Keratinocyte (primary cell): ENCODE data around the gene FBLN5. TPM values are rescaled to one million over a fixed set of nuclear protein-coding genes. Genes with fewer than 3 reads are reported as not detected.

Experiments used
- DNase-seq: peaks from one replicate; pipeline ENCODE4 v3.0.0-alpha.2; 2011; ENCODE audit warnings: low read depth, missing footprints, low spot score
- FAIRE-seq: peaks from 2 replicates; lab custom pipeline; 2011; peaks lifted over from hg19 to GRCh38; lab: Jason Lieb, UNC
- H2AFZ ChIP-seq: 2 replicates; pipeline ENCODE4 v1.6.0; 2012; ENCODE audit warnings: low read length, control low read depth, inconsistent platforms; ENCODE audit not compliant: control insufficient read depth
- H3K27ac ChIP-seq: 2 replicates; pipeline ENCODE4 v1.5.1; 2011; ENCODE audit warnings: low read length; ENCODE audit not compliant: control insufficient read depth, insufficient read depth
- H3K27me3 ChIP-seq: 3 replicates; pipeline ENCODE4 v1.6.0; 2011; ENCODE audit warnings: low read length; ENCODE audit not compliant: control insufficient read depth, insufficient read depth; ENCODE audit errors: extremely low read depth
- H3K36me3 ChIP-seq, 2 experiments: 2 replicates in 1 of 2; 3 replicates in 1 of 2; pipeline ENCODE4 v1.5.1; 2011; ENCODE audit warnings: low read length in 2 of 2, mild to moderate bottlenecking in 1 of 2; ENCODE audit not compliant: control insufficient read depth in 2 of 2, insufficient read depth in 2 of 2; ENCODE audit errors: extremely low read depth in 1 of 2
- H3K4me1 ChIP-seq: 3 replicates; pipeline ENCODE4 v1.5.1; 2011; ENCODE audit warnings: low read length; ENCODE audit not compliant: control insufficient read depth, insufficient read depth; ENCODE audit errors: extremely low read depth
- H3K4me2 ChIP-seq: 3 replicates; pipeline ENCODE4 v1.6.0; 2011; ENCODE audit warnings: low read depth, low read length; ENCODE audit not compliant: control insufficient read depth, insufficient read depth; ENCODE audit errors: extremely low read depth
- H3K4me3 ChIP-seq, 3 experiments: fragments of 200-600 bp in 1 of 3; sonication (generic) in 1 of 3; 2 replicates in 2 of 3; 3 replicates in 1 of 3; pipeline ENCODE4 v1.5.1; 2011 to 2016; ENCODE audit warnings: low read length in 3 of 3, mild to moderate bottlenecking in 3 of 3, control low read depth in 2 of 3, inconsistent platforms in 1 of 3, low read depth in 1 of 3, mixed read lengths in 1 of 3, mixed run types in 1 of 3, moderate library complexity in 1 of 3; ENCODE audit not compliant: control insufficient read depth in 2 of 3, insufficient read depth in 2 of 3; ENCODE audit errors: extremely low read depth in 1 of 3
- H3K79me2 ChIP-seq: 2 replicates; pipeline ENCODE4 v1.6.0; 2012; ENCODE audit warnings: low read length; ENCODE audit not compliant: control insufficient read depth, insufficient read depth
- H3K9ac ChIP-seq: 3 replicates; pipeline ENCODE4 v1.6.0; 2011; ENCODE audit warnings: low read length; ENCODE audit not compliant: control insufficient read depth, insufficient read depth; ENCODE audit errors: extremely low read depth
- H3K9me1 ChIP-seq: 3 replicates; pipeline ENCODE4 v1.6.0; 2011; ENCODE audit warnings: low read length; ENCODE audit not compliant: control insufficient read depth, insufficient read depth; ENCODE audit errors: extremely low read depth
- H3K9me3 ChIP-seq: 2 replicates; pipeline ENCODE4 v1.5.1; 2012; ENCODE audit warnings: low read depth, low read length; ENCODE audit not compliant: control insufficient read depth
- H4K20me1 ChIP-seq: 3 replicates; pipeline ENCODE4 v1.6.0; 2011; ENCODE audit warnings: low read length; ENCODE audit not compliant: control insufficient read depth, insufficient read depth; ENCODE audit errors: extremely low read depth
- CTCF ChIP-seq, 3 experiments: IDR thresholded peaks in 1 of 3; conservative IDR thresholded peaks in 1 of 3; optimal IDR thresholded peaks in 1 of 3; 2 replicates in 2 of 3; 3 replicates in 1 of 3; pipeline versions ENCODE3 to v1.5.1; 2011; ENCODE audit warnings: low read length in 3 of 3, mild to moderate bottlenecking in 3 of 3, moderate library complexity in 2 of 3, control low read depth in 1 of 3, inconsistent platforms in 1 of 3; ENCODE audit not compliant: insufficient read depth in 2 of 3; ENCODE audit errors: extremely low read depth in 1 of 3
- EZH2 ChIP-seq: IDR thresholded peaks from one replicate; pipeline ENCODE4 v1.6.1; 2012; ENCODE audit warnings: inconsistent platforms, mild to moderate bottlenecking, low read length, moderate library complexity
- dilution Hi-C: fragments of 300-500 bp; cut with MboI; formaldehyde crosslinking; loops from one replicate; pipeline ENCODE4 v1.7.0; 2020; ENCODE audit warnings: low sequenced_read_pairs; ENCODE audit not compliant: extremely low pct_ligation_motif_present
- polyA plus RNA-seq, 5 experiments: library from polyadenylated mRNA; depleted of rRNA in 3 of 5; stranded (reverse) in 3 of 5; stranded (forward) in 1 of 5; unstranded in 1 of 5; fragments of >200 nt; gene quantifications; 1 replicate in 1 of 5; 2 replicates in 3 of 5; 3 replicates in 1 of 5; pipeline versions ENCODE4 v1.2.1 to v1.2.3, GENCODE V29; 2011 to 2012; ENCODE audit warnings: missing spikeins in 2 of 5, low read depth in 1 of 5, low replicate concordance in 1 of 5

FBLN5 gene
- polyA plus RNA-seq, 1 donor (not counting 4 experiments of a cell fraction or from before 2014, with no cell fraction given) = 0.10 TPM

GRCh38 chr14:91910196-91910595, 37.3 kb downstream of the FBLN5 start:
- H3K79me2 ChIP-seq = no peaks in the 10 kb centered on the region
- no peak for TF ChIP-seq EZH2
- no peak for TF ChIP-seq CTCF (optimal IDR thresholded peaks at IDR 0.05 in 1 of 3, IDR thresholded peaks at IDR 0.05 in 1 of 3, conservative IDR thresholded peaks at IDR 0.05 in 1 of 3; ENCODE audit: extremely low read depth in 1 of 3, insufficient read depth in 2 of 3, low read length in 3 of 3)
- FAIRE-seq = no peak
- dilution Hi-C loops = no loop called here
- H3K27ac ChIP-seq = no peak overlapping the region
- H3K9ac ChIP-seq = no peak overlapping the region
- H3K4me2 ChIP-seq = no peak overlapping the region
- H3K9me1 ChIP-seq = no peaks in the 10 kb centered on the region
- no peaks in the 10 kb centered on the region for H3K36me3 ChIP-seq
- DNase-seq = no peak
- H3K4me1 ChIP-seq = no peaks in the 10 kb centered on the region
- no peaks in the 10 kb centered on the region for H4K20me1 ChIP-seq
- H2AFZ ChIP-seq = no peak overlapping the region
- H3K4me3 ChIP-seq = no peak overlapping the region
- no peaks in the 10 kb centered on the region for H3K27me3 ChIP-seq
- H3K9me3 ChIP-seq = no peaks in the 10 kb centered on the region

- Histone ChIP-seq H3K27ac (no peak overlapping the region), H3K27me3 (no peaks in the 10 kb centered on the region), H3K4me2 (no peak overlapping the region), H3K4me1 (no peaks in the 10 kb centered on the region), H3K9me1 (no peaks in the 10 kb centered on the region), H3K36me3 (no peaks in the 10 kb centered on the region), H3K9ac (no peak overlapping the region), H3K4me3 (no peak overlapping the region), H2AFZ (no peak overlapping the region), H3K79me2 (no peaks in the 10 kb centered on the region), H4K20me1 (no peaks in the 10 kb centered on the region), H3K9me3 (no peaks in the 10 kb centered on the region)
- dilution Hi-C loops = no loop called here
- no peak for TF ChIP-seq EZH2
- TF ChIP-seq CTCF (optimal IDR thresholded peaks at IDR 0.05 in 1 of 3, IDR thresholded peaks at IDR 0.05 in 1 of 3, conservative IDR thresholded peaks at IDR 0.05 in 1 of 3; ENCODE audit: extremely low read depth in 1 of 3, insufficient read depth in 2 of 3, low read length in 3 of 3) = no peak
- FAIRE-seq = no peak
- no peak for DNase-seq
These were observed 41.1 kb downstream of the FBLN5 start for GRCh38 chr14:91906374-91906773.
